ENCODE measurements around the gene PITPNM1. TPM values are rescaled to one million over a fixed set of nuclear protein-coding genes. Genes with fewer than 3 reads are reported as not detected.

Gene PITPNM1
- total and polyA plus RNA-seq, 2 of the 13 experiments (the other 11 are each of a cell fraction or from before 2014, with no cell fraction given) = 8.2 to 8.5 TPM

- TF ChIP-seq PATZ1 (CRISPR knock-in tag; IDR thresholded peaks at IDR 0.05) (no peak), RBAK (CRISPR knock-in tag; IDR thresholded peaks at IDR 0.05) (no peak), SP140L (CRISPR knock-in tag; IDR thresholded peaks at IDR 0.05; ENCODE audit: borderline replicate concordance) (no peak), ZNF839 (CRISPR knock-in tag; IDR thresholded peaks at IDR 0.05; ENCODE audit: borderline replicate concordance) (no peak), JUNB (CRISPR knock-in tag; IDR thresholded peaks at IDR 0.05; ENCODE audit: borderline replicate concordance) (no peak), ZFP82 (CRISPR knock-in tag; IDR thresholded peaks at IDR 0.05; ENCODE audit: borderline replicate concordance) (no peak), CCDC6 (CRISPR knock-in tag; IDR thresholded peaks at IDR 0.05) (0 out of 2 replicates have a peak, but pooled peaks have one; percentile 40), ZNF709 (CRISPR knock-in tag; IDR thresholded peaks at IDR 0.05) (no peak), HOXA5 (CRISPR knock-in tag; IDR thresholded peaks at IDR 0.05) (no peak), RARG (CRISPR knock-in tag; IDR thresholded peaks at IDR 0.05; ENCODE audit: low read depth) (no peak), ZNF138 (CRISPR knock-in tag; IDR thresholded peaks at IDR 0.05; ENCODE audit: low read depth) (no peak), ATF3 (CRISPR knock-in tag; IDR thresholded peaks at IDR 0.05) (peak; percentile 92), ZBTB21 (CRISPR knock-in tag; IDR thresholded peaks at IDR 0.05) (0 out of 2 replicates have a peak, but pooled peaks have one; percentile 34), HDAC1 (CRISPR knock-in tag; IDR thresholded peaks at IDR 0.05) (peak; percentile 55), ZMYM2 (CRISPR knock-in tag; IDR thresholded peaks at IDR 0.05) (no peak), ZNF335 (CRISPR knock-in tag; IDR thresholded peaks at IDR 0.05) (no peak), ZNF746 (CRISPR knock-in tag; IDR thresholded peaks at IDR 0.05) (no peak), GATAD1 (CRISPR knock-in tag; IDR thresholded peaks at IDR 0.05) (peak; percentile 77), ZNF317 (CRISPR knock-in tag; IDR thresholded peaks at IDR 0.05) (0 out of 2 replicates have a peak, but pooled peaks have one; percentile 4), SP4 (CRISPR knock-in tag; IDR thresholded peaks at IDR 0.05) (no peak), ZNF251 (CRISPR knock-in tag; IDR thresholded peaks at IDR 0.05) (no peak), ZNF367 (CRISPR knock-in tag; IDR thresholded peaks at IDR 0.05; ENCODE audit: borderline replicate concordance) (no peak), ISL2 (CRISPR knock-in tag; IDR thresholded peaks at IDR 0.05) (no peak), NR3C1 (CRISPR knock-in tag; IDR thresholded peaks at IDR 0.05) (no peak)
- TF ChIP-seq, protein P1, sequence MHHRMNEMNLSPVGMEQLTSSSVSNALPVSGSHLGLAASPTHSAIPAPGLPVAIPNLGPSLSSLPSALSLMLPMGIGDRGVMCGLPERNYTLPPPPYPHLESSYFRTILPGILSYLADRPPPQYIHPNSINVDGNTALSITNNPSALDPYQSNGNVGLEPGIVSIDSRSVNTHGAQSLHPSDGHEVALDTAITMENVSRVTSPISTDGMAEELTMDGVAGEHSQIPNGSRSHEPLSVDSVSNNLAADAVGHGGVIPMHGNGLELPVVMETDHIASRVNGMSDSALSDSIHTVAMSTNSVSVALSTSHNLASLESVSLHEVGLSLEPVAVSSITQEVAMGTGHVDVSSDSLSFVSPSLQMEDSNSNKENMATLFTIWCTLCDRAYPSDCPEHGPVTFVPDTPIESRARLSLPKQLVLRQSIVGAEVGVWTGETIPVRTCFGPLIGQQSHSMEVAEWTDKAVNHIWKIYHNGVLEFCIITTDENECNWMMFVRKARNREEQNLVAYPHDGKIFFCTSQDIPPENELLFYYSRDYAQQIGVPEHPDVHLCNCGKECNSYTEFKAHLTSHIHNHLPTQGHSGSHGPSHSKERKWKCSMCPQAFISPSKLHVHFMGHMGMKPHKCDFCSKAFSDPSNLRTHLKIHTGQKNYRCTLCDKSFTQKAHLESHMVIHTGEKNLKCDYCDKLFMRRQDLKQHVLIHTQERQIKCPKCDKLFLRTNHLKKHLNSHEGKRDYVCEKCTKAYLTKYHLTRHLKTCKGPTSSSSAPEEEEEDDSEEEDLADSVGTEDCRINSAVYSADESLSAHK (CRISPR knock-in tag; IDR thresholded peaks at IDR 0.05; ENCODE audit: borderline replicate concordance) = no peak
- TF ChIP-seq, protein P2, sequence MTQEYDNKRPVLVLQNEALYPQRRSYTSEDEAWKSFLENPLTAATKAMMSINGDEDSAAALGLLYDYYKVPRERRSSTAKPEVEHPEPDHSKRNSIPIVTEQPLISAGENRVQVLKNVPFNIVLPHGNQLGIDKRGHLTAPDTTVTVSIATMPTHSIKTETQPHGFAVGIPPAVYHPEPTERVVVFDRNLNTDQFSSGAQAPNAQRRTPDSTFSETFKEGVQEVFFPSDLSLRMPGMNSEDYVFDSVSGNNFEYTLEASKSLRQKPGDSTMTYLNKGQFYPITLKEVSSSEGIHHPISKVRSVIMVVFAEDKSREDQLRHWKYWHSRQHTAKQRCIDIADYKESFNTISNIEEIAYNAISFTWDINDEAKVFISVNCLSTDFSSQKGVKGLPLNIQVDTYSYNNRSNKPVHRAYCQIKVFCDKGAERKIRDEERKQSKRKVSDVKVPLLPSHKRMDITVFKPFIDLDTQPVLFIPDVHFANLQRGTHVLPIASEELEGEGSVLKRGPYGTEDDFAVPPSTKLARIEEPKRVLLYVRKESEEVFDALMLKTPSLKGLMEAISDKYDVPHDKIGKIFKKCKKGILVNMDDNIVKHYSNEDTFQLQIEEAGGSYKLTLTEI (CRISPR knock-in tag; conservative IDR thresholded peaks at IDR 0.05) = no peak
Measured at GRCh38 chr11:67463680-67464410, 41.3 kb downstream of the PITPNM1 start (continued).

Data from HepG2 (cell line).